ENCODE data around the gene FNDC3B.

The FNDC3B gene

DNA sequence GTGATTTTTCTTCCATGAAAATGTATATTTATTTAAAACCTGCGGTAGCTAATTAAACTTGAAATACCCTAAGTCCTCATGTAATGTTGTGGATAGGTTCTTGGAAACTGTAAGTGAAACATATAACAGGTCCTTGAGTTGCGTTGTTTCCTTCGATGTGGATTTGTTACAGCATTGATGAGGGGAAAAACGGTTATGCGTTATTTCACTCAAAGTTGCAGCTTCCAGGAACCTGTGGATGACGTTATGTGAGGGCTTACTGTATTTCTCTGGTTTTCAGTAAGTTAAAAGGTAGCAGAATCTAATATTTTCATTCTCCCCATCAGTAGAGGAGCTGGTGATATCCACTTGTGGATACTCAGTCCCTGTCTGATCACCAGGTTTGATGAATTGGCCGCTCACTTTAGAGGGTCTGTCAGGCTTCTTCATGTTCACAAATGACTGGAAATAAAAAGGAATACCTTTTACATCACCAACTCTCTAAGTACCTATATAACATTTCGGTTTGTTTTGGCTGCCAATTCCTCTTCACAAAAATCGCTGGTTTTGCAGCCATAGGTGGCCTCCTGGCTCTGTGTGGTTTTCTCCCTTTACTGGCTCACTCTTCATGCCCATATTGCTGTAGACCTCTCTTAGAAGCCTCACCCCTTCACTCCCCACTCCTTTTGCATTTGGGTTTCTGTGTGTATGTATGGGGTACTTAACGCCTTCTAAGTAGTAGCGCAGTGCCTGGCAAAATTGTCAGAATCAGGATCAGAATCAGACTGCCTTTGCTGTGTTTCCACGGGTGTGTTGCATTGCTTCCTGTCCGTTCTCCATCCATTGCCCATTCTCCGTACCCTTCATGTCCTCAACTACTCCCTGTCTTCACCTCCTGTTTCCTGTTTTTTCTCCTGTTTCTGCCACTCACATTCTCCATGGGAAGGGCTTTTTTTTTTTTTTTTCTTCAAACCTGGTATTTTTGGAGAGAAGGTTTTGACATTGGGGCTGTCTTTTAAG, 112.6 kb downstream of the FNDC3B start:
- in situ Hi-C loops (cut with MboI; ENCODE audit: low pct_unique_long_range_greater_than_20kb, low sequenced_read_pairs, unreplicated experiment) = no loop called here
- no peak for DNase-seq (ENCODE audit: low spot score)
- no peak for TF ChIP-seq CTCF (IDR thresholded peaks at IDR 0.05; ENCODE audit: extremely low read depth, insufficient read depth, missing control alignments)

DNA sequence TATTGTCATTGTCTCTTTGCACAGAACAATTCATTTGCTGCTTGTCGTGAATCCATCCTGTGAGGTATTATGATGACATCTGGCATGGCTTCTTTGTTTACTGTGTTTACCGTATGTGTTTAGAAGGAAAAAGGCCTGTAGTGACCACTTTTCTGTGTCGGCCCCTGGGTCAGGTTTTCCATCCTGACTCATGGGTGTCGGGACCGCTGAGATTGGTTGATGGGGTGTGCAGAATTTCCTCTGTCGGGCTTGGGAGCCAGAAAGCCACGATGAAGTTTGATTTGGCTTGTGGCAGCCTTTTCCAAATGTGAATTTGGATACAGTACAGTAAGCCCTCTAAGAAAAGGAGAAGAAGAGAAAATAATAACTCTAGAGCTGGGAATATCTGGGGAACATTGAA, 113.5 kb downstream of the FNDC3B start:
- DNase-seq (ENCODE audit: low spot score) = no peak
- no peak for TF ChIP-seq CTCF (IDR thresholded peaks at IDR 0.05; ENCODE audit: extremely low read depth, insufficient read depth, missing control alignments)
- in situ Hi-C loops (cut with MboI; ENCODE audit: low pct_unique_long_range_greater_than_20kb, low sequenced_read_pairs, unreplicated experiment) = no loop called here

- TF ChIP-seq CTCF (IDR thresholded peaks at IDR 0.05; ENCODE audit: extremely low read depth, insufficient read depth, missing control alignments) = no peak
- DNase-seq (ENCODE audit: low spot score) = no peak
- in situ Hi-C loops (cut with MboI; ENCODE audit: low pct_unique_long_range_greater_than_20kb, low sequenced_read_pairs, unreplicated experiment) = no loop called here
Measured at GRCh38 chr3:172153335-172153861, 114.0 kb downstream of the FNDC3B start.

DNA sequence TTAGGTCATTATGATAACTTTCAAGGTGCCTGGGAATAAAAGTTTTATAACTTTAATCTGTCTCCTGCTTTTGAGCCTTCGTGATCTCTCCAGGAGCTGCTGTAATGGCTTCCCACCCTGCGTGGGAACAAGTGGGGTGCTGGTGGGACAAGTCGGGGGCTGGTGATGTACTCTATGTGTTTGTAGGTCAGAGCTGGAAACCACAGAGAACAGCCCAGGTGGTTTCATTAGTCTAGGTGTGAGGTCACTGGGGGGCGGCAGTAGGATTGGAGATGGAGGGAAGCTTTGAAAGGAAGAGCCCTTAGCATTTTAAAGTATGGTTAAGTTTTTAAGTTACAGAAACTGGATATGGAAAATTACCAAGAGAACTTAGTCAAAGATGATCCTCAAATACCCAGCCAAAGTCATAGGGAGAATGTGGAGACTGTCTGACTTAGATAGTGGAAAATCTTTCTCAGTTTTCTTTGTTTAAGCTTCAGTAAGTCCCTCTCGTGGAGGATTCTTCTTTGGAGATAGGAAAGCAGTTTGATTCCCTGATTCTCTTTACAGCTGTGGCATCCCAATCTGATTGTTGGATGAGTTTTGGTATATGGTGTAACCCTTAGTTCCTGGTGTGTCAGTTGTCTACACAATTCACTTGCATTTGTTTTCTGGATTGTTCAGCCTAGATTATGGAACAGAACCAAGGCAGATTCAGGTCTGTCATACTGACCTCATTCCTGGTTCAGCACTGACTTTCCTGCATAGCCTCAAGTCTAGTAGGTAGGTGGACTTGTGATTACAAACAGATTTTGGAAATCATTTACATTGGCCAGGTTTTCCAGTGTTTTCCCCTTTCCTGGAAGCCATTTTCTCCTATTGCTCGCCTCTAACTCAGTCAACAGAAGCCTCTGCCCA, 115.6 kb downstream of the FNDC3B start:
- DNase-seq (ENCODE audit: low spot score) = peak; percentile 23
- TF ChIP-seq CTCF (IDR thresholded peaks at IDR 0.05; ENCODE audit: extremely low read depth, insufficient read depth, missing control alignments) = peak; percentile 8
- in situ Hi-C loops (cut with MboI; ENCODE audit: low pct_unique_long_range_greater_than_20kb, low sequenced_read_pairs, unreplicated experiment) = no loop called here

GRCh38 chr3:172155897-172156585, 116.7 kb downstream of the FNDC3B start:
- no peak for TF ChIP-seq CTCF (IDR thresholded peaks at IDR 0.05; ENCODE audit: extremely low read depth, insufficient read depth, missing control alignments)

GRCh38 chr3:172156586-172156955, 117.2 kb downstream of the FNDC3B start:
- DNase-seq (ENCODE audit: low spot score) = no peak
- no peak for TF ChIP-seq CTCF (IDR thresholded peaks at IDR 0.05; ENCODE audit: extremely low read depth, insufficient read depth, missing control alignments)
- in situ Hi-C loops (cut with MboI; ENCODE audit: low pct_unique_long_range_greater_than_20kb, low sequenced_read_pairs, unreplicated experiment) = no loop called here

More at GRCh38 chr3:172155897-172156585, 116.7 kb downstream of the FNDC3B start:
- in situ Hi-C loops (cut with MboI; ENCODE audit: low pct_unique_long_range_greater_than_20kb, low sequenced_read_pairs, unreplicated experiment) = no loop called here
- no peak for DNase-seq (ENCODE audit: low spot score)

All from GM13977 (cell line).